Measurements from ENCODE around the gene C10orf67.

C10orf67 gene

DNA sequence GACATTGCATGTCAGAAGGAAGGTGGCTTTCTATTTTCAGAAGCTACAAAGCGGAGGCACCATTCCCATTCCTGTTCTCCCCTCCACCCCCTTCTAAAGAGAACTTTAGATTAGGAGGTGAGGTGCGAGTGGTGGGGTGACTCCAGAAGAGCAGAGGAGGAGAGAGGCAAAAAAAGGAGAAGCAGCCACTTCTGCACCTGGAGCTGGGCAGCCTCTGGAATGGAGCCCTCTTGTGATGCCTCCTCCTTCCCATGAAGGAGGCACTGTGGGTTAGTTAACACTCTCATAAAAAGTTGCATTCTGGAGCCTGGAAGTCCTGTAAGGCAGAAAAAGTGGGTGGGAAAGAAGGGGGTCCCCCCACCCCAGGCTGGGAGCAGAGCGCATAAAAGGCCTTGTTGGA, 147.7 kb downstream of the C10orf67 start:
- H3K4me3 ChIP-seq (ENCODE audit: low read length), result no peak overlapping the region
- no peak for TF ChIP-seq ZNF274 (IDR thresholded peaks at IDR 0.05; ENCODE audit: low read depth, low read length)

GRCh38 chr10:23195846-23196600, 148.6 kb downstream of the C10orf67 start:
- no peak overlapping the region for H3K4me3 ChIP-seq (ENCODE audit: low read length)
- no peak for TF ChIP-seq ZNF274 (IDR thresholded peaks at IDR 0.05; ENCODE audit: low read depth, low read length)

DNA sequence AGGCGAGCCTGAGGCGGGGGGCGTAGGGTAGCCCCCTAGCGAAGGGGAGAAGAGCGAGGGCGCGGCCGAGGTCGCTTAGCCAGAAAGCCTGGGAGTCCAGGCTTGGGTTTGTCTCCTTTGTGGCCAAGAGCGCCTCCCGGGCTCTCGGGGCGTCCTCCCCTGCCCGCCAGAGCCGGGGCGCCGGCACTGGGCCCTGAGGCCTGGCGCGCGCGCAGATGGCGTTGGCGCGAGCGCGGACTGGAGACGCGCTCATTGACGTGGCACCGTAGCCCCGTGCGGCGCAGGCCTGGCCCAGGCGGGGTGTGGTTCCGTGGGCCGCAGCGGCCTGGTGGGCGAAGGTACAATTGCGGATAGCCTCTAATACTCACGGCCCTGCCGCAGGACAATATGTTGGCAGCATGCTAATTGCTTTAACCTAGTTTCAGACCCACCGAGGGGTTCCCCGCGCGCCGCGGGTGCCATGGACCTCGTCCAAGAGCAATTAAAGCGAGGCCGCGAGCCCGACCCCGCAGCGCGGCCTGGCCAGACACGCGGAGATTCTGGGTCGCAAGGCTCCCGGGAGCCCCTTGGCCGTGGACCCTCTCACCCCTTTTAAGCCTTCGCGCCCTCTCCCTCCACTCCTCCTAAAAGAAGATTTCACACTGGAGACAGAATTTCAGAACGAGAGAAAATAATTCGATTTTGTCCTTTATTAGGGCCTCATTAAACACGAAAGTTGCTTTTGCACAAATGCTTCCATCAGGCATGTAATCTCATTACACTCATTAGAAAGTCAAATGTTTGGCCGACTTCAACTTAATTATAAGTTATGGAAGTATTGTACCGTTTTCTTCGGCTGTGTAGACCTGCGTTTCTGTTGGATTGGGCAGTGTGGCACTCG, 149.4 kb downstream of the C10orf67 start:
- no peak for TF ChIP-seq ZNF274 (IDR thresholded peaks at IDR 0.05; ENCODE audit: low read depth, low read length)
- H3K4me3 ChIP-seq (ENCODE audit: low read length), result no peak overlapping the region

DNA sequence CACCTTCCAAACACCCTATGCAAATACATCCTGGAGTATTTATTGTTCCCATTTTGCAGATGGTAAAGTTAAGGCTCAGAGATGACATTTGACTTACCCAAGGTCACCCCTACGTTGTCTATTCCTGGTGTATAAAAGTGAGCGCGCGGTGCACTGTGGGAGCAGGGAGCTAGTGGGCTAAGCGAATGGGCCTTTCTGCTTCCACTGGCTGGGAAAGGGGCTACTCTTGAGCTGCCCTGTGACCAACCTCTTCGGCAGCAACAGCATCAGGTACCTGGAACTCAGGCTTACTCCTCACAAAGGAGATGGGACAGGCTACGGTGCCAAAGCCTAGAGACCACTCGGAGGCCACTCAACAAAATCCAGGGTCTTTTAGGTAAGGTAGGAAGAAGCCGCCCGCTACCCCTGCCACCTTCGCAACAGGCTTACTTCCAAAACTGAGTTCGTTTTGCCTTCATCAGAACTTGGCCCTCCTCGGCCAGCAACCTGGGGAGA, 150.1 kb downstream of the C10orf67 start:
- no peak overlapping the region for H3K4me3 ChIP-seq (ENCODE audit: low read length)
- TF ChIP-seq ZNF274 (IDR thresholded peaks at IDR 0.05; ENCODE audit: low read depth, low read length), result no peak

- TF ChIP-seq ZNF274 (IDR thresholded peaks at IDR 0.05; ENCODE audit: low read depth, low read length), result no peak
- H3K4me3 ChIP-seq (ENCODE audit: low read length), result no peak overlapping the region
Observed at GRCh38 chr10:23193435-23194074, 151.0 kb downstream of the C10orf67 start.

DNA sequence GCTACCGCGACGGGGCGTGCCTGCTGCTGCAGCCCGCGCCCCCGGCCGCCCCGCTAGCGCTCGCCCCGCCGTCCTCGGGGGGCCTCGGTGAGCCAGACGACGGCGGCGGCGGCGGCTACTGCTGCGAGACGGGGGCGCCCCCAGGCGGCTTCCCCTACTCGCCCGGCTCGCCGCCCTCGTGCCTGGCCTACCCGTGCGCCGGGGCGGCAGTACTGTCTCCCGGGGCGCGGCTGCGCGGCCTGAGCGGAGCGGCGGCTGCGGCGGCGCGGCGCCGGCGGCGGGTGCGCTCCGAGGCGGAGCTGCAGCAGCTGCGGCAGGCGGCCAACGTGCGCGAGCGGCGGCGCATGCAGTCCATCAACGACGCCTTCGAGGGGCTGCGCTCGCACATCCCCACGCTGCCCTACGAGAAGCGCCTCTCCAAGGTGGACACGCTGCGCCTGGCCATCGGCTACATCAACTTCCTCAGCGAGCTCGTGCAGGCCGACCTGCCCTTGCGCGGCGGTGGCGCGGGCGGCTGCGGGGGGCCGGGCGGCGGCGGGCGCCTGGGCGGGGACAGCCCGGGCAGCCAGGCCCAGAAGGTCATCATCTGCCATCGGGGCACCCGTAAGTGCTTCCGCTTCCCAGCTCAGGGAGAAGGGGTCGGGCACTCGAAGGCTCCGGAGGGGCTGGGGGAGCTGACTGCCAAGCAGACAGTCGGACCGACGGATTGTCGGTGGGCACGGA, 151.7 kb downstream of the C10orf67 start:
- no peak overlapping the region for H3K4me3 ChIP-seq (ENCODE audit: low read length)
- no peak for TF ChIP-seq ZNF274 (IDR thresholded peaks at IDR 0.05; ENCODE audit: low read depth, low read length)

- TF ChIP-seq ZNF274 (IDR thresholded peaks at IDR 0.05; ENCODE audit: low read depth, low read length), result no peak
- no peak within 1 kb of the TSS for H3K4me3 ChIP-seq (ENCODE audit: low read length)
Observed at GRCh38 chr10:23191764-23192711, 152.6 kb downstream of the C10orf67 start, which contains the start of gene PTF1A. Gene PTF1A (plus strand): TSS chr10:23192312. CDS start chr10:23192531, 219 bp downstream.

DNA sequence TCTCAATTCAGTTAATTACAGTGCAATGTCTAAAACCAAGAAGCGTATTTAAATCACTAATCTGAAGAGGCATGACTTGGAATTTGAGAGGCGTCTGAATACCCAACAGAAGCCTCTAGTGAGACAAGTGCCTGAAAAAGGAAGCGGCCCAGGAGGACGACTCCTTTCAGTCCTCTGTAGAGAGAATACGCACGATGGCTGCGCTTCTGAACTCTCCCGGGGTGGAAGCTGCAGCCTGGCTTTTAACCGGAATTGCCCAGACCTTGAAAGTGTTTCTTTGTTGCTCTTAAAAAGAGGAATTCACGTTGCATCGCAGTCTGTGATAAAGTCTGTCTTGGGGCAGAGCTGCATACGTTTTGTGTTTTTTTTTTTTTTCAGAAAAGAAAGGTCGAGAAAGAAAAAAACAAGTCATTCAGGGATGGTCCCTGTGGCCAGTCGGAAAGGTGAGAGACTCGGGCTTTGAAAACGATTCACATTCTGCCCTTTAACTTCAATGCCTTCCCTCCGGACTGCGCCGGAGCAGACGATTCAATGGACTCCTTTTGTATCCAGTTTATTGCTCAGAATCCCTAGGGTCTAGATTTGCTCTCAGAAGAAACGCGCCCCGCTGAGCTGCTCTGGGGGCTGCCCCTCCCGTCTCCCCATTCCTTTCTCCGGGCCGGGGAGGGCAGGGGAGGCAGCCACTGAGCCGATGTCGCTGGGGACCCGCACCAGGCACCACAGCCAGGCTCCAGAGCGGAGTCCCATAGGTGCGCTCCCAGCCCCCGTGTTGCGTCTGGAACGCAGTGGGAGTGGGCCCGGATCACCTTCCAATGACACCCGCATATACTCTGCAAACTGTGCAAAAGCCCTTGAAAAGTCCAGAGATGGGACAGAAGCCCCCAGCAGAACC, 153.5 kb downstream of the C10orf67 start:
- TF ChIP-seq ZNF274 (IDR thresholded peaks at IDR 0.05; ENCODE audit: low read depth, low read length), result no peak
- H3K4me3 ChIP-seq (ENCODE audit: low read length), result no peak overlapping the region

GRCh38 chr10:23189024-23189423, 155.6 kb downstream of the C10orf67 start:
- no peak for TF ChIP-seq ZNF274 (IDR thresholded peaks at IDR 0.05; ENCODE audit: low read depth, low read length)
- H3K4me3 ChIP-seq (ENCODE audit: low read length), result no peak overlapping the region

GRCh38 chr10:23187155-23187554, 157.4 kb downstream of the C10orf67 start:
- no peak for TF ChIP-seq ZNF274 (IDR thresholded peaks at IDR 0.05; ENCODE audit: low read depth, low read length)
- no peak overlapping the region for H3K4me3 ChIP-seq (ENCODE audit: low read length)

GRCh38 chr10:23186697-23187096, 157.9 kb downstream of the C10orf67 start:
- no peak for TF ChIP-seq ZNF274 (IDR thresholded peaks at IDR 0.05; ENCODE audit: low read depth, low read length)
- no peak overlapping the region for H3K4me3 ChIP-seq (ENCODE audit: low read length)

DNA sequence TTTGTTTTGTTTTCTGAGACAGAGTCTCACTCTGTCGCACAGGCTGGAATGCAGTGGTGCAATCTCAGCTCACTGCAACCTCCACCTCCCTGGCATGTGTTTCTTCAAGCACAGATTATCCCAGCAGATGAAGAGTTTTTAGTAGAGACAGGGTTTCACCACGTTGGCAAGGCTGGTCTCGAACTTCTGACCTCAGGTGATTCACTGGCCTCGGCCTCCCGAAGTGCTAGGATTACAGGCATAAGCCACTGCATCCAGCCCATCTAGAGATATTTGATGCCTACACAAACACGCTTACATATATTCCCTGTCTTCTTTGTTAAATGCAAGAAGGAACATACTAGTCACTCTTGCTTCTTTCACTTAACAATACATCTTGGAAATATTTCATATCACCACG, 158.4 kb downstream of the C10orf67 start:
- H3K4me3 ChIP-seq (ENCODE audit: low read length), result no peak overlapping the region
- TF ChIP-seq ZNF274 (IDR thresholded peaks at IDR 0.05; ENCODE audit: low read depth, low read length), result no peak
